ENCODE data around the gene FAM168B. TPM values are rescaled to one million over a fixed set of nuclear protein-coding genes. Genes with fewer than 3 reads are reported as not detected.

The FAM168B gene
- total and polyA plus RNA-seq, 10 of the 15 experiments (the other 5 are each of a cell fraction or from before 2014, with no cell fraction given), result 3.5 to 77.3 (median 45.9) TPM

- TF ChIP-seq, protein P1, sequence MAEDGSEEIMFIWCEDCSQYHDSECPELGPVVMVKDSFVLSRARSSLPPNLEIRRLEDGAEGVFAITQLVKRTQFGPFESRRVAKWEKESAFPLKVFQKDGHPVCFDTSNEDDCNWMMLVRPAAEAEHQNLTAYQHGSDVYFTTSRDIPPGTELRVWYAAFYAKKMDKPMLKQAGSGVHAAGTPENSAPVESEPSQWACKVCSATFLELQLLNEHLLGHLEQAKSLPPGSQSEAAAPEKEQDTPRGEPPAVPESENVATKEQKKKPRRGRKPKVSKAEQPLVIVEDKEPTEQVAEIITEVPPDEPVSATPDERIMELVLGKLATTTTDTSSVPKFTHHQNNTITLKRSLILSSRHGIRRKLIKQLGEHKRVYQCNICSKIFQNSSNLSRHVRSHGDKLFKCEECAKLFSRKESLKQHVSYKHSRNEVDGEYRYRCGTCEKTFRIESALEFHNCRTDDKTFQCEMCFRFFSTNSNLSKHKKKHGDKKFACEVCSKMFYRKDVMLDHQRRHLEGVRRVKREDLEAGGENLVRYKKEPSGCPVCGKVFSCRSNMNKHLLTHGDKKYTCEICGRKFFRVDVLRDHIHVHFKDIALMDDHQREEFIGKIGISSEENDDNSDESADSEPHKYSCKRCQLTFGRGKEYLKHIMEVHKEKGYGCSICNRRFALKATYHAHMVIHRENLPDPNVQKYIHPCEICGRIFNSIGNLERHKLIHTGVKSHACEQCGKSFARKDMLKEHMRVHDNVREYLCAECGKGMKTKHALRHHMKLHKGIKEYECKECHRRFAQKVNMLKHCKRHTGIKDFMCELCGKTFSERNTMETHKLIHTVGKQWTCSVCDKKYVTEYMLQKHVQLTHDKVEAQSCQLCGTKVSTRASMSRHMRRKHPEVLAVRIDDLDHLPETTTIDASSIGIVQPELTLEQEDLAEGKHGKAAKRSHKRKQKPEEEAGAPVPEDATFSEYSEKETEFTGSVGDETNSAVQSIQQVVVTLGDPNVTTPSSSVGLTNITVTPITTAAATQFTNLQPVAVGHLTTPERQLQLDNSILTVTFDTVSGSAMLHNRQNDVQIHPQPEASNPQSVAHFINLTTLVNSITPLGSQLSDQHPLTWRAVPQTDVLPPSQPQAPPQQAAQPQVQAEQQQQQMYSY (CRISPR knock-in tag; IDR thresholded peaks at IDR 0.05), result no peak
- TF ChIP-seq ZNF217 (IDR thresholded peaks at IDR 0.05) (no peak), SRF (IDR thresholded peaks at IDR 0.05; ENCODE audit: low read depth in 2 of 2, low read length in 2 of 2) (no peak), NFXL1 (IDR thresholded peaks at IDR 0.05; ENCODE audit: borderline replicate concordance) (no peak), MTA2 (IDR thresholded peaks at IDR 0.05; ENCODE audit: low read depth) (peak; percentile 13; the same call in 1 of the 2 replicates), CEBPB (IDR thresholded peaks at IDR 0.05; ENCODE audit: borderline replicate concordance in 1 of 2, low read depth in 2 of 2, low read length in 2 of 2) (no peak), STAT3 (IDR thresholded peaks at IDR 0.05; ENCODE audit: low read depth, low read length) (0 out of 2 replicates have a peak, but pooled peaks have one; percentile 17), BHLHE40 (IDR thresholded peaks at IDR 0.05; ENCODE audit: borderline replicate concordance in 1 of 2, low read depth in 2 of 2, low read length in 1 of 2) (peak; percentile 51 to 71; a peak in 3 of 4 replicates), DPF2 (IDR thresholded peaks at IDR 0.05) (no peak), SKIL (IDR thresholded peaks at IDR 0.05; ENCODE audit: low read depth, poor library complexity, severe bottlenecking) (peak; percentile 63), RUNX3 (IDR thresholded peaks at IDR 0.05; ENCODE audit: low read length) (no peak; the same call in 1 of the 2 replicates)
- TF ChIP-seq, protein P2, sequence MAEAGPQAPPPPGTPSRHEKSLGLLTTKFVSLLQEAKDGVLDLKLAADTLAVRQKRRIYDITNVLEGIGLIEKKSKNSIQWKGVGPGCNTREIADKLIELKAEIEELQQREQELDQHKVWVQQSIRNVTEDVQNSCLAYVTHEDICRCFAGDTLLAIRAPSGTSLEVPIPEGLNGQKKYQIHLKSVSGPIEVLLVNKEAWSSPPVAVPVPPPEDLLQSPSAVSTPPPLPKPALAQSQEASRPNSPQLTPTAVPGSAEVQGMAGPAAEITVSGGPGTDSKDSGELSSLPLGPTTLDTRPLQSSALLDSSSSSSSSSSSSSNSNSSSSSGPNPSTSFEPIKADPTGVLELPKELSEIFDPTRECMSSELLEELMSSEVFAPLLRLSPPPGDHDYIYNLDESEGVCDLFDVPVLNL (IDR thresholded peaks at IDR 0.05; ENCODE audit: low read depth, low read length), result peak; percentile 40; the same call in 1 of the 2 replicates
- TF ChIP-seq, protein P3, sequence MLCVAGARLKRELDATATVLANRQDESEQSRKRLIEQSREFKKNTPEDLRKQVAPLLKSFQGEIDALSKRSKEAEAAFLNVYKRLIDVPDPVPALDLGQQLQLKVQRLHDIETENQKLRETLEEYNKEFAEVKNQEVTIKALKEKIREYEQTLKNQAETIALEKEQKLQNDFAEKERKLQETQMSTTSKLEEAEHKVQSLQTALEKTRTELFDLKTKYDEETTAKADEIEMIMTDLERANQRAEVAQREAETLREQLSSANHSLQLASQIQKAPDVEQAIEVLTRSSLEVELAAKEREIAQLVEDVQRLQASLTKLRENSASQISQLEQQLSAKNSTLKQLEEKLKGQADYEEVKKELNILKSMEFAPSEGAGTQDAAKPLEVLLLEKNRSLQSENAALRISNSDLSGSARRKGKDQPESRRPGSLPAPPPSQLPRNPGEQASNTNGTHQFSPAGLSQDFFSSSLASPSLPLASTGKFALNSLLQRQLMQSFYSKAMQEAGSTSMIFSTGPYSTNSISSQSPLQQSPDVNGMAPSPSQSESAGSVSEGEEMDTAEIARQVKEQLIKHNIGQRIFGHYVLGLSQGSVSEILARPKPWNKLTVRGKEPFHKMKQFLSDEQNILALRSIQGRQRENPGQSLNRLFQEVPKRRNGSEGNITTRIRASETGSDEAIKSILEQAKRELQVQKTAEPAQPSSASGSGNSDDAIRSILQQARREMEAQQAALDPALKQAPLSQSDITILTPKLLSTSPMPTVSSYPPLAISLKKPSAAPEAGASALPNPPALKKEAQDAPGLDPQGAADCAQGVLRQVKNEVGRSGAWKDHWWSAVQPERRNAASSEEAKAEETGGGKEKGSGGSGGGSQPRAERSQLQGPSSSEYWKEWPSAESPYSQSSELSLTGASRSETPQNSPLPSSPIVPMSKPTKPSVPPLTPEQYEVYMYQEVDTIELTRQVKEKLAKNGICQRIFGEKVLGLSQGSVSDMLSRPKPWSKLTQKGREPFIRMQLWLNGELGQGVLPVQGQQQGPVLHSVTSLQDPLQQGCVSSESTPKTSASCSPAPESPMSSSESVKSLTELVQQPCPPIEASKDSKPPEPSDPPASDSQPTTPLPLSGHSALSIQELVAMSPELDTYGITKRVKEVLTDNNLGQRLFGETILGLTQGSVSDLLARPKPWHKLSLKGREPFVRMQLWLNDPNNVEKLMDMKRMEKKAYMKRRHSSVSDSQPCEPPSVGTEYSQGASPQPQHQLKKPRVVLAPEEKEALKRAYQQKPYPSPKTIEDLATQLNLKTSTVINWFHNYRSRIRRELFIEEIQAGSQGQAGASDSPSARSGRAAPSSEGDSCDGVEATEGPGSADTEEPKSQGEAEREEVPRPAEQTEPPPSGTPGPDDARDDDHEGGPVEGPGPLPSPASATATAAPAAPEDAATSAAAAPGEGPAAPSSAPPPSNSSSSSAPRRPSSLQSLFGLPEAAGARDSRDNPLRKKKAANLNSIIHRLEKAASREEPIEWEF (IDR thresholded peaks at IDR 0.05; ENCODE audit: insufficient replicate concordance, low read depth, low read length), result peak; percentile 31
- TF ChIP-seq, protein P4, sequence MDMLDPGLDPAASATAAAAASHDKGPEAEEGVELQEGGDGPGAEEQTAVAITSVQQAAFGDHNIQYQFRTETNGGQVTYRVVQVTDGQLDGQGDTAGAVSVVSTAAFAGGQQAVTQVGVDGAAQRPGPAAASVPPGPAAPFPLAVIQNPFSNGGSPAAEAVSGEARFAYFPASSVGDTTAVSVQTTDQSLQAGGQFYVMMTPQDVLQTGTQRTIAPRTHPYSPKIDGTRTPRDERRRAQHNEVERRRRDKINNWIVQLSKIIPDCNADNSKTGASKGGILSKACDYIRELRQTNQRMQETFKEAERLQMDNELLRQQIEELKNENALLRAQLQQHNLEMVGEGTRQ (IDR thresholded peaks at IDR 0.05; ENCODE audit: borderline replicate concordance, low read depth, low read length), result peak; percentile 45; the same call in 1 of the 2 replicates
Observed at GRCh38 chr2:131105950-131106801, 12.9 kb upstream of the FAM168B start (continued).
